Liver (tissue), 9 donors: ENCODE measurements around the gene RAP1GAP2. TPM values are rescaled to one million over a fixed set of nuclear protein-coding genes. Genes with fewer than 3 reads are reported as not detected.

Source experiments
- DNase-seq: peaks from one replicate; pipeline ENCODE4 v3.0.0-alpha.2; 2017; ENCODE audit warnings: low spot score
- H3K27ac ChIP-seq, 2 donors: one replicate each; pipeline ENCODE4 v1.7.0; 2013; ENCODE audit warnings: inconsistent platforms in 2 of 2, low read length in 2 of 2, control low read depth in 1 of 2, low read depth in 1 of 2, mild to moderate bottlenecking in 1 of 2
- H3K27me3 ChIP-seq, 4 donors: one replicate each; pipeline versions ENCODE4 v1.6.1 to v1.7.0; 2013; ENCODE audit warnings: low read length in 3 of 4, inconsistent platforms in 1 of 4, mild to moderate bottlenecking in 1 of 4, moderate library complexity in 1 of 4; ENCODE audit not compliant: control insufficient read depth in 4 of 4, insufficient read depth in 4 of 4
- H3K36me3 ChIP-seq, 4 donors: one replicate each; pipeline versions ENCODE4 v1.6.1 to v1.7.0; 2013; ENCODE audit warnings: low read length in 3 of 4, mild to moderate bottlenecking in 3 of 4, low read depth in 1 of 4, moderate library complexity in 1 of 4; ENCODE audit not compliant: control insufficient read depth in 4 of 4, insufficient read depth in 3 of 4
- H3K4me1 ChIP-seq, 4 donors: one replicate each; pipeline versions ENCODE4 v1.6.1 to v1.7.0; 2013; ENCODE audit warnings: low read length in 3 of 4, mild to moderate bottlenecking in 3 of 4, moderate library complexity in 1 of 4; ENCODE audit not compliant: control insufficient read depth in 4 of 4, insufficient read depth in 4 of 4
- H3K4me3 ChIP-seq, 3 donors: one replicate each; pipeline versions ENCODE4 v1.6.1 to v1.7.0; 2013; ENCODE audit warnings: low read length in 3 of 3, control low read depth in 1 of 3, low read depth in 1 of 3, mild to moderate bottlenecking in 1 of 3
- H3K9ac ChIP-seq, 2 donors: one replicate each; pipeline ENCODE4 v1.7.0; 2013; ENCODE audit warnings: low read length in 2 of 2, mild to moderate bottlenecking in 2 of 2, moderate library complexity in 2 of 2, control low read depth in 1 of 2, low read depth in 1 of 2
- H3K9me3 ChIP-seq, 4 donors: one replicate each; pipeline versions ENCODE4 v1.6.1 to v1.7.0; 2013; ENCODE audit warnings: low read length in 3 of 4; ENCODE audit not compliant: control insufficient read depth in 4 of 4
- ATF3 ChIP-seq: IDR thresholded peaks from 2 replicates; pipeline ENCODE4 v1.6.1; 2016; ENCODE audit warnings: antibody characterized with exemption
- EGR1 ChIP-seq, 2 donors: IDR thresholded peaks; 2 replicates each; pipeline ENCODE4 v1.6.1; 2016 to 2018; ENCODE audit warnings: antibody characterized with exemption in 2 of 2, low read depth in 2 of 2
- FOXA1 ChIP-seq: IDR thresholded peaks from 2 replicates; pipeline ENCODE4 v1.6.1; 2016; ENCODE audit warnings: antibody characterized with exemption
- FOXA2 ChIP-seq: IDR thresholded peaks from 2 replicates; pipeline ENCODE4 v1.6.1; 2016; ENCODE audit warnings: antibody characterized with exemption
- GABPA ChIP-seq, 2 donors: IDR thresholded peaks in 1 of 2; conservative IDR thresholded peaks in 1 of 2; 2 replicates each; pipeline ENCODE4 v1.6.1; 2016; ENCODE audit warnings: antibody characterized with exemption in 2 of 2, mild to moderate bottlenecking in 1 of 2, moderate library complexity in 1 of 2
- HNF4A ChIP-seq, 2 donors: conservative IDR thresholded peaks; 2 replicates each; pipeline ENCODE4 v1.6.1; 2016; ENCODE audit warnings: antibody characterized with exemption in 2 of 2, mild to moderate bottlenecking in 2 of 2
- HNF4G ChIP-seq: IDR thresholded peaks from 2 replicates; pipeline ENCODE4 v1.6.1; 2016; ENCODE audit warnings: antibody characterized with exemption
- JUND ChIP-seq, 2 donors: IDR thresholded peaks; 2 replicates each; pipeline ENCODE4 v1.6.1; 2016; ENCODE audit warnings: antibody characterized with exemption in 2 of 2
- NR2F2 ChIP-seq: IDR thresholded peaks from 2 replicates; pipeline ENCODE4 v1.6.1; 2016; ENCODE audit warnings: antibody characterized with exemption
- RAD21 ChIP-seq, 2 donors: IDR thresholded peaks; 2 replicates each; pipeline ENCODE4 v1.6.1; 2016; ENCODE audit warnings: antibody characterized with exemption in 2 of 2, mild to moderate bottlenecking in 2 of 2
- REST ChIP-seq: IDR thresholded peaks from 2 replicates; pipeline ENCODE4 v1.6.1; 2016; ENCODE audit warnings: antibody characterized with exemption, mild to moderate bottlenecking
- RXRA ChIP-seq, 2 donors: IDR thresholded peaks; 2 replicates each; pipeline ENCODE4 v1.6.1; 2017 to 2018; ENCODE audit warnings: antibody characterized with exemption in 2 of 2, mild to moderate bottlenecking in 1 of 2
- SP1 ChIP-seq: IDR thresholded peaks from 2 replicates; pipeline ENCODE4 v1.6.1; 2018; ENCODE audit warnings: antibody characterized with exemption, mild to moderate bottlenecking
- TAF1 ChIP-seq: conservative IDR thresholded peaks from 2 replicates; pipeline ENCODE4 v1.6.1; 2016; ENCODE audit warnings: antibody characterized with exemption, mild to moderate bottlenecking
- YY1 ChIP-seq: IDR thresholded peaks from 2 replicates; pipeline ENCODE4 v1.6.1; 2016; ENCODE audit warnings: antibody characterized with exemption, mild to moderate bottlenecking
- WGBS: extraction: QIAGEN DNeasy Blood & Tissue Kit; methylation state at CpG from one replicate; pipeline ENCODE4 v1.1.7; 2013; 5-methylcytosine and 5-hydroxymethylcytosine counted together
- polyA plus RNA-seq, 2 donors: library from polyadenylated mRNA; stranded (reverse) in 1 of 2; unstranded in 1 of 2; fragments of 200-250 nt in 1 of 2; fragments of >200 nt in 1 of 2; fragmentation: Nextera tagmentation in 1 of 2; extraction: Ambion mirVana in 1 of 2; gene quantifications; one replicate each; pipeline versions ENCODE4 v1.2.1 to v1.2.3, GENCODE V29; 2013 to 2015
- total RNA-seq, 2 donors: library from RNA; depleted of rRNA; stranded (reverse); fragments of >200 nt; gene quantifications; one replicate each; pipeline ENCODE4 v1.2.3, GENCODE V29; 2014
- TF ChIP-seq, protein P1 (sequence below): fragments of 150-350 bp; IDR thresholded peaks from 2 replicates; pipeline ENCODE4 v1.5.1; 2017; ENCODE audit warnings: improper control_type of control experiment, low read depth, low read length; ENCODE audit not compliant: missing input control
- TF ChIP-seq, protein P2 (sequence below): IDR thresholded peaks from 2 replicates; pipeline ENCODE4 v1.6.1; 2016; ENCODE audit warnings: antibody characterized with exemption
- TF ChIP-seq, protein P3 (sequence below): IDR thresholded peaks from 2 replicates; pipeline ENCODE4 v1.6.1; 2016; ENCODE audit warnings: antibody characterized with exemption
- donor health status: healthy.
- donor health status: healthy.
- donor health status: healthy.
- donor health status: healthy.
- donor health status: healthy.

Gene RAP1GAP2
- total and polyA plus RNA-seq, 4 donors, result 0.56 to 1.7 (median 1.1) TPM

DNA sequence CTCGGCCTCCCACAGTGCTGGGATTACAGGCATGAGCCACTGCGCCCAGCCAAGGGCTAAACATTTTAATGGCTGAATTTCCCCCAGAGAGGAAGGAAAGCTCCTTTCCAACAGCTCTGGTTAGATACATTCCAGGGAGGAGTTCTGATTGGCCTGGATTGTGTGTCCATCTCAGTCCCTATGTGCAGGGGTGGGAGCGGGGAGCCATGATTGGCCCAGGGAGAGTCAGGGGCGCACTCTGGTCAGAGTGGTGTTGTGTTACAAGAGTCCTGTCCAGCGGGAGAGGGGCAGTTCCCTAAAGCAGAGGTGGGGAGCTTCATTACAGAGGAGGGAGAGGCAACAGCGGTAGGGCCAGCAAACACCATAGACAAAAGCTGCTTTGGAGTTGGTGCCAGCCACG is 75.0 kb downstream of the RAP1GAP2 start (continued):
- TF ChIP-seq, protein P1, sequence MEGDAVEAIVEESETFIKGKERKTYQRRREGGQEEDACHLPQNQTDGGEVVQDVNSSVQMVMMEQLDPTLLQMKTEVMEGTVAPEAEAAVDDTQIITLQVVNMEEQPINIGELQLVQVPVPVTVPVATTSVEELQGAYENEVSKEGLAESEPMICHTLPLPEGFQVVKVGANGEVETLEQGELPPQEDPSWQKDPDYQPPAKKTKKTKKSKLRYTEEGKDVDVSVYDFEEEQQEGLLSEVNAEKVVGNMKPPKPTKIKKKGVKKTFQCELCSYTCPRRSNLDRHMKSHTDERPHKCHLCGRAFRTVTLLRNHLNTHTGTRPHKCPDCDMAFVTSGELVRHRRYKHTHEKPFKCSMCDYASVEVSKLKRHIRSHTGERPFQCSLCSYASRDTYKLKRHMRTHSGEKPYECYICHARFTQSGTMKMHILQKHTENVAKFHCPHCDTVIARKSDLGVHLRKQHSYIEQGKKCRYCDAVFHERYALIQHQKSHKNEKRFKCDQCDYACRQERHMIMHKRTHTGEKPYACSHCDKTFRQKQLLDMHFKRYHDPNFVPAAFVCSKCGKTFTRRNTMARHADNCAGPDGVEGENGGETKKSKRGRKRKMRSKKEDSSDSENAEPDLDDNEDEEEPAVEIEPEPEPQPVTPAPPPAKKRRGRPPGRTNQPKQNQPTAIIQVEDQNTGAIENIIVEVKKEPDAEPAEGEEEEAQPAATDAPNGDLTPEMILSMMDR, result no peak
- TF ChIP-seq, protein P2, sequence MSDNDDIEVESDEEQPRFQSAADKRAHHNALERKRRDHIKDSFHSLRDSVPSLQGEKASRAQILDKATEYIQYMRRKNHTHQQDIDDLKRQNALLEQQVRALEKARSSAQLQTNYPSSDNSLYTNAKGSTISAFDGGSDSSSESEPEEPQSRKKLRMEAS, result no peak

- 87% methylated on average over 9 of the region's 9 CpGs for WGBS
- no peaks in the 10 kb centered on the region for H3K4me1 ChIP-seq
- TF ChIP-seq, protein P1, result no peak
- TF ChIP-seq FOXA1, result no peak
- TF ChIP-seq SP1, result no peak
- no peak for TF ChIP-seq TAF1
- no peak for TF ChIP-seq JUND (IDR thresholded peaks at IDR 0.05)
- TF ChIP-seq, protein P2, result no peak
- TF ChIP-seq RAD21 (IDR thresholded peaks at IDR 0.05), result no peak
- no peak for TF ChIP-seq EGR1 (IDR thresholded peaks at IDR 0.05; ENCODE audit: low read depth in 2 of 2)
- no peak for TF ChIP-seq RXRA (IDR thresholded peaks at IDR 0.05)
- TF ChIP-seq, protein P3, sequence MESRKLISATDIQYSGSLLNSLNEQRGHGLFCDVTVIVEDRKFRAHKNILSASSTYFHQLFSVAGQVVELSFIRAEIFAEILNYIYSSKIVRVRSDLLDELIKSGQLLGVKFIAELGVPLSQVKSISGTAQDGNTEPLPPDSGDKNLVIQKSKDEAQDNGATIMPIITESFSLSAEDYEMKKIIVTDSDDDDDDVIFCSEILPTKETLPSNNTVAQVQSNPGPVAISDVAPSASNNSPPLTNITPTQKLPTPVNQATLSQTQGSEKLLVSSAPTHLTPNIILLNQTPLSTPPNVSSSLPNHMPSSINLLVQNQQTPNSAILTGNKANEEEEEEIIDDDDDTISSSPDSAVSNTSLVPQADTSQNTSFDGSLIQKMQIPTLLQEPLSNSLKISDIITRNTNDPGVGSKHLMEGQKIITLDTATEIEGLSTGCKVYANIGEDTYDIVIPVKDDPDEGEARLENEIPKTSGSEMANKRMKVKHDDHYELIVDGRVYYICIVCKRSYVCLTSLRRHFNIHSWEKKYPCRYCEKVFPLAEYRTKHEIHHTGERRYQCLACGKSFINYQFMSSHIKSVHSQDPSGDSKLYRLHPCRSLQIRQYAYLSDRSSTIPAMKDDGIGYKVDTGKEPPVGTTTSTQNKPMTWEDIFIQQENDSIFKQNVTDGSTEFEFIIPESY, result no peak
- TF ChIP-seq GABPA (IDR thresholded peaks at IDR 0.05 in 1 of 2, conservative IDR thresholded peaks at IDR 0.05 in 1 of 2), result no peak
- TF ChIP-seq NR2F2, result no peak
- no peak for TF ChIP-seq REST
- TF ChIP-seq HNF4G, result no peak
- no peak for TF ChIP-seq FOXA2
- no peak for TF ChIP-seq ATF3
- TF ChIP-seq HNF4A (conservative IDR thresholded peaks at IDR 0.05), result no peak
- no peak for TF ChIP-seq YY1
- no peaks in the 10 kb centered on the region for H3K36me3 ChIP-seq
- H3K27me3 ChIP-seq, result peaks cover 0 to 4% (median 0%) of the 10 kb centered on the region in 4 donors
- no peaks in the 10 kb centered on the region for H3K9me3 ChIP-seq
- DNase-seq, result no peak
- no peak overlapping the region for H3K27ac ChIP-seq
- no peak overlapping the region for H3K9ac ChIP-seq
- no peak overlapping the region for H3K4me3 ChIP-seq
These were observed 75.5 kb downstream of the RAP1GAP2 start for GRCh38 chr17:2871720-2872119.
